Prostate gland (tissue), 2 donors: Measurements from ENCODE around the gene YBX2. TPM values are rescaled to one million over a fixed set of nuclear protein-coding genes. Genes with fewer than 3 reads are reported as not detected.
A peak's percentile ranks its signal among the peaks of the same experiment; 100 is the strongest.

Source experiments
- DNase-seq: peaks from one replicate; pipeline ENCODE4 v3.0.0-alpha.2; 2019; ENCODE audit warnings: low spot score
- H3K27ac ChIP-seq, 2 donors: fragments of 200-600 bp; sonication (generic); 2 replicates each; pipeline ENCODE4 v1.5.1; 2017 to 2019
- H3K27me3 ChIP-seq: fragments of 200-600 bp; sonication (generic); replicated peaks from 2 replicates; pipeline ENCODE4 v1.5.1; 2019; ENCODE audit not compliant: insufficient read depth
- H3K36me3 ChIP-seq, 2 donors: fragments of 200-600 bp; sonication (generic); 1 replicate in 1 of 2; 2 replicates in 1 of 2; pipeline versions ENCODE4 v1.5.1 to v1.8.1; 2017 to 2019
- H3K4me1 ChIP-seq: fragments of 200-600 bp; sonication (generic); replicated peaks from 2 replicates; pipeline ENCODE4 v1.5.1; 2019
- H3K4me3 ChIP-seq, 2 donors: fragments of 200-600 bp; sonication (generic); 2 replicates each; pipeline ENCODE4 v1.5.1; 2017 to 2019
- H3K9me3 ChIP-seq: fragments of 200-600 bp; sonication (generic); 2 replicates; pipeline ENCODE4 v1.5.1; 2017
- CTCF ChIP-seq, 4 experiments: fragments of 200-600 bp in 2 of 4; fragments of 450-650 bp in 2 of 4; sonication (generic) in 2 of 4; IDR thresholded peaks; 1 replicate in 3 of 4; 2 replicates in 1 of 4; pipeline ENCODE4 v1.5.1; 2016 to 2019; ENCODE audit warnings: antibody characterized with exemption in 4 of 4, mild to moderate bottlenecking in 2 of 4, moderate library complexity in 2 of 4
- POLR2A ChIP-seq: fragments of 450-650 bp; IDR thresholded peaks from one replicate; pipeline ENCODE4 v1.6.1; 2016; ENCODE audit warnings: antibody characterized with exemption, mild to moderate bottlenecking
- POLR2AphosphoS5 ChIP-seq: sonication (generic); formaldehyde crosslinking; IDR thresholded peaks from one replicate; pipeline ENCODE4 v1.6.1; 2017; ENCODE audit warnings: antibody characterized with exemption
- WGBS: methylation state at CpG from one replicate; pipeline ENCODE4 v1.1.5; 2018; 5-methylcytosine and 5-hydroxymethylcytosine counted together
- intact Hi-C: fragments of 100-400 bp; cut with DNase I; formaldehyde crosslinking; loops from one replicate; pipeline ENCODE4 v1.14.2; 2022
- total RNA-seq, 2 donors: library from RNA; depleted of rRNA; stranded (reverse); fragments of >200 nt; gene quantifications; one replicate each; pipeline ENCODE4 v1.1.0, GENCODE V29; 2016

The YBX2 gene
- total RNA-seq, 2 donors from 2014 or later: 0.64 to 49.1 TPM

GRCh38 chr17:7312432-7313087, 18.1 kb upstream of the YBX2 start:
- 80% methylated on average over 7 of the region's 7 CpGs for WGBS
- Histone ChIP-seq H3K4me3 (no peak overlapping the region), H3K4me1 (peaks cover 17% of the 10 kb centered on the region), H3K9me3 (no peaks in the 10 kb centered on the region), H3K36me3 (peaks cover 8 to 16% of the 10 kb centered on the region in 2 donors), H3K27ac (no peak overlapping the region), H3K27me3 (no peaks in the 10 kb centered on the region)
- intact Hi-C loops: no loop called here
- no peak for DNase-seq
- TF ChIP-seq POLR2A (no peak), POLR2AphosphoS5 (no peak), CTCF (IDR thresholded peaks at IDR 0.05) (no peak)

GRCh38 chr17:7311110-7311705, 16.8 kb upstream of the YBX2 start:
- Histone ChIP-seq H3K9me3 (no peaks in the 10 kb centered on the region), H3K4me3 (no peak overlapping the region), H3K4me1 (peaks cover 17% of the 10 kb centered on the region), H3K27ac (no peak overlapping the region), H3K36me3 (peaks cover 8 to 12% of the 10 kb centered on the region in 2 donors), H3K27me3 (no peaks in the 10 kb centered on the region)
- no peak for DNase-seq
- TF ChIP-seq CTCF (IDR thresholded peaks at IDR 0.05): no peak
- no peak for TF ChIP-seq POLR2A
- TF ChIP-seq POLR2AphosphoS5: no peak
- intact Hi-C loops: no loop called here
- WGBS: 80% methylated on average over 7 of the region's 7 CpGs

GRCh38 chr17:7309628-7310027, 15.2 kb upstream of the YBX2 start:
- WGBS: 88% methylated on average over 12 of the region's 12 CpGs
- Histone ChIP-seq H3K4me3 (no peak overlapping the region), H3K36me3 (peaks cover 8 to 12% of the 10 kb centered on the region in 2 donors), H3K27me3 (no peaks in the 10 kb centered on the region), H3K9me3 (no peaks in the 10 kb centered on the region), H3K27ac (peak overlapping the region in 1 of 2 donors; percentile 99), H3K4me1 (peaks cover 12% of the 10 kb centered on the region)
- intact Hi-C loops: no loop called here
- no peak for TF ChIP-seq POLR2A
- TF ChIP-seq POLR2AphosphoS5: no peak
- TF ChIP-seq CTCF (IDR thresholded peaks at IDR 0.05): no peak
- no peak for DNase-seq

- under 1% methylated on average over 14 of the region's 14 CpGs for WGBS
- peaks cover 11% of the 10 kb centered on the region for H3K4me1 ChIP-seq
- H3K4me3 ChIP-seq: peak overlapping the region; percentile 99
- intact Hi-C loops: no loop called here
- peaks cover 8 to 12% of the 10 kb centered on the region in 2 donors for H3K36me3 ChIP-seq
- peak; percentile 88 for DNase-seq
- H3K27ac ChIP-seq: peak overlapping the region; percentile 97 to 99
- H3K27me3 ChIP-seq: no peaks in the 10 kb centered on the region
- H3K9me3 ChIP-seq: no peaks in the 10 kb centered on the region
- TF ChIP-seq POLR2AphosphoS5 (peak; percentile 98), CTCF (IDR thresholded peaks at IDR 0.05) (peak in 1 of 4 experiments; percentile 10), POLR2A (peak; percentile 70)
These were observed 14.4 kb upstream of the YBX2 start for GRCh38 chr17:7308625-7309433.
